Measurements from ENCODE around the gene C1orf174.

GRCh38 chr1:3914911-3915310 lies 14.8 kb upstream of the C1orf174 start:
- TF ChIP-seq EZH2 (IDR thresholded peaks at IDR 0.05; ENCODE audit: low read depth) (no peak), CTCF (conservative IDR thresholded peaks at IDR 0.05) (no peak)

Measured in PC-9 (cell line).